ENCODE data around the gene NPRL2.

NPRL2 gene

DNA sequence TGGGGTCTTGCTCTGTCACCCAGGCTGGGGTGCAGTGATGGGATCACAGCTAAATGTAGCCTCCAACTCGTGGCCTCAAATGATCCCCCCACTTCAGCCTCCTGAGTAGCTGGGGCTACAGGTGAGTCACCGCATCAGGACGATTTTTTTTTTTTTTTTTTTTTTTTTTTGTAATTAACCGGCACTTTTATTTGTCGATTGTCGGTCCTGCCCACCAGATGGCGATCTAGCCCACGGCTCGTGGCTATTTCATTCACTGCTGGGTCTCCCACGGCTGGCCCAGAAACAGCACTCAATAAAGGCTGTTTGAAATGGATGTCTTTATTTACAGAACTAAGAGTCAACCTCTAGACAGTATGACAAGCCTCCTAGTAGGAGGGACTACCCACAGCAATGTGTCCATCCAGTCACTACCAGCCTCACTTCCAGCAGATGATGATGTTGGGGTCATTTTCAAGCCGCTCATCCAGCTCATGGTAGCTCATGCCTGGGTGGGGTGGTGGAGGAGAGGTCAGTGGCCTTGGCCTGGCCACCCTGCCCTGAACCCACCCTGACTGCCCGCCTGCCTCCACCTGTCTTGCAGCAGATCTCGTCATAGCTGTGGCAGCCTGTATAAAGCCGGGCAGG, 3.3 kb downstream of the NPRL2 start:
- DNase-seq: peak; percentile 87

DNA sequence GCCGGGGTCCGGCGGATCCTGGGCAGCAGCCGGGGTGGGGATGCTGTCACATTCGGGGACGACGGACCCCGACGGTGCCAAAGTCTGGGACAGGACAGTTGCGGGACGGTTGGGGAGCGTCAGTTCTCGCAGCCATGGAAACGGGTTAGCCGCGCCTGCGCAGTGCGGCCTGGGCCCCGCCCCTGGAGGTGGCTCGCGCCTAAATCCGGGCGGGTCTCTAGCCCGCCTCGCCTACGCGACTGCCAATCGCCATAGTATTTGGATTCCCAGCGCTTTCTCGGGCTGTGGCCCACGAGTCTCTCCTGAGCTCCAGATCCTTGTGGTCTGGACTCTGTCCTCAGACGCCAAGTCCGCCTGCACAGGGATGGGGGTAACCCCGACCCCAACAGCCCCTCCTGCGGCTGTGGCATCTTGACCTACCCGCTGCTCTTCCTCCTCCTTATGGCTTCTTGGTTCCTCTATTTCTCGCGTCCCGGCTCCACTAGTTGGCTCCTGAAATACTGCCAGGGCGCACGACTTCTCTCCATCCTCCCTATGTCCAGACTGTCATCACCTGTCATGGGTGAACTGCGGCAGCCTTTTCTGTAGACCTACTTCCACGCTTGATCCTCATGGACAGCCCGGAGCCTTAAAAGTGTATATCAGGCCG, 4.9 kb downstream of the NPRL2 start, which contains the start of gene ZMYND10:
ZMYND10 (minus strand) TSS at position 147 of the 649 bp plus-strand sequence. CDS start 153 bp downstream, outside the sequence.
- peak; percentile 81 for DNase-seq

DNA sequence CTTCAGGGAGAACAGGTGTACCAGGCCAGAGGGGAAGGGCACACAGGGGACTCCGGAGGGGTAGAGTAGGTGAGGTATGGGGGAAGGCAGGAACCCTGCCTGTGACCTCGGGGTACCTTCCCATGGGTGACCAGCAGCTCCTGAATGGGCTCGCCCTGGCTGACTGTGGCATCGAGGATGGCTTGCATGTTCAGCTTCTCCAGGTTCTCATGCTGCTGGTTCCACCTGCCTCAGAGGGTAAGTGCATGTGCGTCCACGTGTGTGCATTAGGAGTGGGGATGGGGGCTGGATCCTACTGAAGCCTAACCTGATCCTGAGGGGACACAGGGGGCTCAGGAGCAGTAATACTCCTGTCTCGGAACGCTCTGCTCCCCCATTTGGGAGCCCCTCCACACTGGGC, 5.6 kb downstream of the NPRL2 start:
- no peak for DNase-seq

DNA sequence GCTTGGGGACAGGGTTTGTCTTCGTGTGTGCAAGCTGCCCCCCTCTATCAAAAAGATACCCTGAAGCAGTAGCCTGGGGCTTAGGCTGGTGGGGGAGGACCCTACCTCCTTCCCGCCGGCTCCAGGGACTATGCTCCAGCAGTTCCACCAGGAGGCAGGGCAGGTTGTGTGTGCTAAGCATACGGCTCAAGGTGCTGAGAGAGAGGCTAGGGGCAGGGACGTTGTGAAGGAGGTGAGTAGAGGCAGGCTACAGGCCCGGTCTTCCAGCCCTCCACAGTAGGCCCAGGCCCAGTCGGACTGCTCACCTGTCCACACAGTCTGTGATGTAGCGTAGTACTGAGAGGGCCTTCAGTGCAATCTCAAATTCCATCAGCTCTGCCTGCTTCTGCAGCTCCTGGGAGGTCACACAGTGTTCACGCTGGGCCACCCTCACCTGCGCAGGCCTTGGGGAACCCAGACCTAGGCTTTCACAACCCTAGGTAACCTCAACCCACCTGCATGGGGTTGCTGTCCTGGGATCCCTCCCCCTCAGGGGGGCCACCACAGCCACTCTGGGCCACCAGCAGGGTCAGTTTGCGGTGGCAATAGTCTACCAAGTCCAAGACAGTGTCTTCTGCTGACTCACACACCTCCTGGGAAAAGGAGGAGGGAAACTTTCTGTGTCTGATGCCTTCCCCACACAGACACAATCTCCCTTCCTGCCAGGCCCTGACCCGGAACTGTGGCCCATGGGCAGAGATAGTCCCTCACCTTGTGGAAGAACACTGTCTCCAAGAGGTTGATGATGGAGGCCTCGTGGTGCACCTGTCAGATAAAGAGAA, 7.6 kb downstream of the NPRL2 start:
- no peak for DNase-seq

DNA sequence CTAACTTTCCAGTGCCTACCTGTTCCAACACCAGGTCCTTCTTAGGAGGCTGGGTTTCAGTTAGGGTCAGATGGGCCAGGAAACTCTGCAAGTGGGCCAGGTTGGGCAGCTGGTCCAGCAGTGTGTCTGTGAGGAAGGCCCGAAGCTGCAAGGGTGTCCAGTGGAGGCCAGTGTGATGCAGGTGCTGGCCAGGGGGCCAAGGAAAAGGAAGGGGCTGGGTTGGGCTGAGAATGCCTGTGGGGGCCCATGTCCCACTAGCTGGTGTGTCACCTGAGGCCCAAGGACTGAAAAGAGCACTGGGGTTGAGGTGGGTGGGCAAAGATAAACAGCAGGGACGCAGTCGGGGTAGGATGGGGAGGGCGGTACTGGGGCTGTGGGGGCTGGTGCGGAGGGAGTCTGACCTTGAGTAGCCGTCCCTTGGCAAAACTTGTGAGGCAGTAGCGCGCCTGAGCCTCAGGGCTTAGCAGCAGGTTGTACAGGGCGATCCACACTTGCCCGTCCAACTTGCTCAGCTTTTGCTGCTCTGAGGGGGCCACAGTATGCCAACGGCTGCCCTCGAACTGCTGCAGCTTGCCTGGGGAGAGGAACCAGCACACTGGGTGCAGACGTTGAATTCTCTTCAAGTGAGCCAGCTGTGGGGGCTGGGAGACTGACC, 8.5 kb downstream of the NPRL2 start:
- no peak for DNase-seq

DNA sequence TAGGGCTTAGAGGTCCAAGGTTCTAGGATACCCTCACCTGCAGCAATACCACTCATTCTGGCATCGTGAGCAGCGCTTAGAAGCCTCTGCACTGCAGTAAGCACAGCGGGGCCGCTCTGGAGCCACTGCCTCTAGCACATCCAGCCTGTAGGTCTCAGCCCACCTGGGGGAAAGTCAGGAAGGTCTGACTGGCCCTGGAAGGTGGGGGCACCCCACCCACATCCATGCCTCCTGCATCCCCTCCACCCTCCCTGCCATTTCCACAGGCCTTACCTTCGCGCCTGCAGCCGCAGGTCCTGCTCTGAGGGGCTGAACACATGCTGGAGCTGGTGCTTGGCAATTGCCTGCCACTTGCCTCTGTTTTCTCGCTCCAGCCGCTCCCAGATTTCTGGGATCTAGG, 9.0 kb downstream of the NPRL2 start:
- no peak for DNase-seq

DNA sequence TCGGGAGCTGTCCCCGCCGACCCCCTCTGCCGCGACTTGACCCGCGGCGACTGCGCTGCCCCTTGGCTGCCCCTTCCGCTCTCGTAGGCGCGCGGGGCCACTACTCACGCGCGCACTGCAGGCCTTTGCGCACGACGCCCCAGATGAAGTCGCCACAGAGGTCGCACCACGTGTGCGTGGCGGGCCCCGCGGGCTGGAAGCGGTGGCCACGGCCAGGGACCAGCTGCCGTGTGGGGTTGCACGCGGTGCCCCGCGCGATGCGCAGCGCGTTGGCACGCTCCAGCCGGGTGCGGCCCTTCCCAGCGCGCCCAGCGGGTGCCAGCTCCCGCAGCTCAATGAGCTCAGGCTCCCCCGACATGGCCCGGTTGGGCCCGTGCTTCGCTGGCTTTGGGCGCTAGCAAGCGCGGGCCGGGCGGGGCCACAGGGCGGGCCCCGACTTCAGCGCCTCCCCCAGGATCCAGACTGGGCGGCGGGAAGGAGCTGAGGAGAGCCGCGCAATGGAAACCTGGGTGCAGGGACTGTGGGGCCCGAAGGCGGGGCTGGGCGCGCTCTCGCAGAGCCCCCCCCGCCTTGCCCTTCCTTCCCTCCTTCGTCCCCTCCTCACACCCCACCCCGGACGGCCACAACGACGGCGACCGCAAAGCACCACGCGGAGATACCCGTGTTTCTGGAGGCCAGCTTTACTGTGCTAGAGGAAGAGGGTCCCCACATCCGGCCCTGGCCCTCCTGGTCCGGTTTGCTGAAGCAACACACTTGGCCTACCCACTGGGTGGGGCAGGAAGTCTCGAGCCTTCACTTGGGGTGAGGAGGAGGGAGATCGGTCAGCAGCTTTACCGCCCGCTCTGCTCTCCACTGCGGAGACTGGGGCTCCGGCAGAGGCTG, 9.9 kb downstream of the NPRL2 start, which contains the start of gene RASSF1:
RASSF1 (minus strand) TSS at position 389 of the 882 bp plus-strand sequence; CDS start at position 358, 31 bp downstream.
- peak; percentile 76 for DNase-seq

DNA sequence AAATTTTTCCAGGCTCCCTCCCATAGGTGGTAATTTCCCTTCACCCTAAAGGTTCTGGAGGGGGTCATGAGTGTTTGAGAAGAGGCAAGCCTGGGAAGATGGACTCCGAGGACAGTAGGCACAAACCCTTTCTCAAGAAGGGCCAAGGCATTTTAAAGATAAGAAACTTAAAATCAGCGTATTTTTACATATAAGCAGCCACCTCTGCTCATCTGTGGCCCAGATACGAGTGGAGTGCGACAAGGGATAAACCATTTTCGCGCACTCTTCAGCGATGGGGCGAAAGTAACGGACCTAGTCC, 10.5 kb downstream of the NPRL2 start:
- DNase-seq: no peak

DNA sequence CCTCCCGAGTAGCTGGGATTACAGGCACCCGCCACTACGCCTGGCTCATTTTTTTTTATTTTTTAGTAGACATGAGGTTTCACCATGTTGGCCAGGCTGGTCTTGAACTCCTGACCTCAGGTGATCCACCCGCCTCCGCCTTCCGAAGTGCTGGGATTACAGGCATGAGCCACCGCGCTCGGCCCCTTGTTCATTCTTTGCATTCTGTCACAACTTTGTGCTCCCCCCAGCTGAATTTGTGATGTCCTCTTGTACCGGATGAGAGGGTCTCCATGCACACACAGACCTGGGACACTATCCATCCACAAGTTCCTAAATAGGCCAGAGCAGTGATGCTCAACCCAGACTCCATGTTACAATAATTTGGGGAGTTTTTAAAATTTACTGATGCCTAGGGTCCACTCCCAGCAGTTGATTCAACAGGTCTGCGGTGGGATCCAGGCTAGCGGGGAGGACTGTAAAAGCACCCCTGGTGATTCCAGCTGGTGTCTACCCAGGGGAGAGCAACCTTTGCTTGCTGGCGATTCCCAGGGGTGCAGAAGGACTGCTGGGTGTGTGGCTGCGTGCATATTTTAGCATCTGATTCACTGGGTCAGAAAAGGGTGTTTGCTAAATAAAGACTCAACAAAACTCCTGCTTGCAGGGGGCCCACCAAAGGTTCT, 11.0 kb downstream of the NPRL2 start:
- DNase-seq: no peak

DNA sequence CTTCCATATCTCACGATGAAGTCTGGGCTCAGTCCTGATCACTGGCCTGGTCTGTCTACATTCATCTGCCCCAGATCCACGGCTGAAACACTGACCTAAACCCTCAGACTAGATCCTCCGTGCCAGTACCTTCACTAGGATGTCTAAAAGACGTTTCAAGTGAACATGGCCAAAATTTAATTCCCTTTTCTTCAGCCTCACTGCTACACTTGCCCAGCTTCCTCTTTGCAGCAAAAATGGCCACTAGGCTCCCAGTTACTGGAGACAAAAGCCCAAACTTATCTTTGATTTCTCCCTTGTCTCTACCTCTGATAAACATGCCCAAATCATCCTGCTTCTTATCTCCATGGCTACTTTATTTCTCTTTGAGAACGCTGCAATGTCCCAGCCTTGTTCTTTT, 11.6 kb downstream of the NPRL2 start:
- no peak for DNase-seq

DNA sequence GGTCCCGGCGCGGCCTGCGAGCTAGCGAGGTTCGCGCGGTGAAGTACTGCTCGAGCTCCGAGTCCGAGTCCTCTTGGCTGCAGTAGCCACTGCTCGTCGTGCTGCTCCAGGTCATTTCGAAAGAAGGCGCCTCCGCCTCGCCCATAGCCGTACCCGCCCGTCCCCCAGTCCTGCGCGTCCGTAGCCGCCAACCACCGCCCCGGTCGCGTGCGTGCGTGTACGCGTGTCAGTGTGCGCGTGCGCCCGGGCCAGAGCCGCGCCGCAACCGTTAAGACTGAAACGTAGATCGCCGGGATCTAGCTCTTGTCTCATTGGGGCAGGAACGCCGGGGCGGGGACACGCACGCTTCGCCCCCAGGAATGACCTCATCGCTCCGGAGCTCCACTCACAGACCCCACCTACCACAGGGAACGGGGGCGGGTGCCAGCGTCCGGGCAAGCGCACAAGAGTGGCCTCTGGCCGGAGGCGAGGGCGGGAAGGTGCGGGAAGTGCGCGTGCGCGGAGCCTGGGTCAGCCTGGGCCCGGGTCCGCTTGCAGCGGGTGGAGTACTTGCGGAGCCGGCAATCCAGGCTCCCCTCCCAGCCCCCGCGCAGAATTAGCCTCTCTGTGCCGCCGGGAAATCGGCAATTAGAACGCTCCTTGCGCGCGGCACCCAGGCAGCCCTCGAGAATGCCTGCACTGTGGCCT, 13.3 kb downstream of the NPRL2 start:
- peak; percentile 95 for DNase-seq

DNA sequence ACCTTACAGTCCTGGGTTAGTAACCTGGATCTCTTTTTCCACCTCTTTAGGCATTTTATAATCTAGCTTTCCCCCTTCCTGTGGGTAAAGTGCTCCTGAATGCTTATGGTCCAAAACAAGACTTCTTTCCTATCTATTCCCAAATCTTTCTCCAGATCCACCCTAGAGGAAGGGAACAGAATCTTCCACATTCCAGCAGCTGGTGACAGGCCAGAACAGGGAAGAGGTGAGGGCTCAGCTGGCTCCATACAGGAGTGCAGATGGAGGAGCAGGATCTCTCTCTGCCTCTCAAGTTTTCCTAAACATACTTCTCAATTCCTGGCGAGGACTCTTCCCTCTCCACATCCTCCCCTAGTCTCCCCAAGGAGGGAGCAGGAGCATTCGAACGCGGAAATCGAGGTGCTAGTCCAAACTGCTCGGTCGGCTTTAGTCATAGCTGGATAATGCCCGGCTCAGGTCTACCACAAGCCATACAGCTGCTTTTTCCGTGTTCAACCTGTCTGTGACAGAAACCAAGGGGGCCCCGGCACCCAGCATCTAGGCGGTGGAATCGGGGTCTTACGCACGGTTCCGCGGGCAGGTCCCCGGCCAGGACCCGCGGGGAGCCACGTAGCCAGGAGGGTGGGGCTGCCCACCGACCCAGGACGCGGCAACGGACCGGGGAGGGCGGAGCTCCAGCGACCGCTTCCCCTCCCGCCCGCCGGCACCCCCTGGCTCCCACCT, 14.0 kb downstream of the NPRL2 start:
- DNase-seq: no peak

DNA sequence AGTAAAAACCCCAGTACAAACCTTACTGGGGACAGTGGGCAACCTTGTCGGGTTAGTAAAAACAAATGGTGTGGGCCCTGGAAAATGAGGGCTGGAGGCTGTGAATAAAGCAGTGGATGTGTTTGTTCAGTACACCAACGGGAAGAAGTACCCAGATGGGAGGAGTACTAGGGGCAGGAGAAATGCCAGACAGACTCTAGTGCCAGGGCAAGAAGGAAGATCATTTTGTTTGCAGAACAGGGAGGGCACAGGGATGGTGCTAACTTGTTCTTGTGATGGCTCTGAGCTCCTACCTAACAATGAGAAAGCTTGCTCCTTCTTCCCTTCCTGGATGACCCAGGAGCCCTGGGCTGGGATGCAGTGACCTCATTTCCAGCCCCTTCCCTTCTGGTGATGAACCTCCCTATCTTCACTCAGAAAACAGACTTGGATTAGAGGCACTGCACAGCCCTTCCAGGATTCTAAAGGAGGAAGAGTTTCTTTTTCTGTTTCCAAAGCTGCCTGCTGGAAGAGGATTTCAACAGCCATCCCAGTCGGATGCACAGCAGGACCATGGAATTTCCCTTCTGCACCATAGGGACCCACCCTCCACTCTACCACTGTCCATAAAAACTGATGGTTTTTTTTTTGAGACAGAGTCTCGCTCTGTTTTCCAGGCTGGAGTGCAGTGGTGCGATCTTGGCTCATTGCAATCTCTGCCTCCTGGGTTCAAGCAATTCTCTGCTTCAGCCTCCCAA, 16.1 kb downstream of the NPRL2 start:
- no peak for DNase-seq

DNA sequence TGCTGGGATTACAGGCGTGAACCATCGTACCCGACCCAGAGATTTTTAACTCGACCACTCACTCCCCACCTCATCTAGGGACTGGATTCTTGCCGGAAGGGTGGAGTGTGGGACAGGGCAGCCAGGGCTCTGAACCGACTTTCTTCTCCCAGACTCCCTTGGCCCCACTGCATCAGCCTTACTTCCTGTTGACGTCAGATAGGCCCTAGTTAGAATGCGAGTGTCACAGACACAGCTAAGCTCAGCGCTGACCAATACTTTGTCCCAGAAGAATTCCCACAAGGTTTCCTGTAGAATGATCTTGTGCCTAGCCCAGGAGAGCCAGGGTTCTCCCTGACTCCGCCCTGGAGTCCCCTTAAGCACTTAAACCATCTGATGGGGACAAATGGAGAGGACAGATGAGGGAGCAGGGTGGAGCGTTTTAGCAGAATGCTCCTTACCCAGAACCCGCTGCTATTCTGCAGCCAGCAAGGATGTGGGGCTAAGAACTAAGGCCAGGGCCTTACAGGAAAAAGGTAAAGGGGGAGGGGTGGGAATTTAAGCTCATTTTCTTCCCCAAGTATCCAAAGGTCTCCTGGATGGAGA, 16.7 kb downstream of the NPRL2 start:
- no peak for DNase-seq

DNA sequence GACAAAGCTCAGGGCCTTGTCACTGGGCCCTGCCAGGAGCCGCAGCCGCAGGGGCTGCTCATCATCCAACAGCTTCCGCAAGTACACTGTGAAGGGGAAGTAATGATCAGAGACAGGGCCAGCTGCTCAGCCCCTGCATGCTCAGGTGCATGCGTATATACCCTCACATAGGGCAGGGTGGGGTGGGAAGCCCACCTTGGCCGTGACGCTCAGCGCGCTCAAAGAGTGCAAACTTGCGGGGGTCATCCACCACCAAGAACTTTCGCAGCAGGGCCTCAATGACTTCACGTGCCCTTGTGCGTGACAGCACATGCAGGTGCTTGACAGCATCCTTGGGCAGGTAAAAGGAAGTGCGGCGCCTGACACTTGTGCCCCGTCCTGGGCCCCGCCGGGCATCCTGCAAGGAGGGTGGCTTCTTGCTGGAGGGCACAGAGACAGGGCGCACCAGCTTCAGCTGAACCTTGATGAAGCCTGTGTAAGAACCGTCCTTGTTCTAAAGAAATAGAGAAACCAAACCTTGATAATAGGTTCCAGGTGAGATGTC, 19.1 kb downstream of the NPRL2 start:
- DNase-seq: no peak

DNA sequence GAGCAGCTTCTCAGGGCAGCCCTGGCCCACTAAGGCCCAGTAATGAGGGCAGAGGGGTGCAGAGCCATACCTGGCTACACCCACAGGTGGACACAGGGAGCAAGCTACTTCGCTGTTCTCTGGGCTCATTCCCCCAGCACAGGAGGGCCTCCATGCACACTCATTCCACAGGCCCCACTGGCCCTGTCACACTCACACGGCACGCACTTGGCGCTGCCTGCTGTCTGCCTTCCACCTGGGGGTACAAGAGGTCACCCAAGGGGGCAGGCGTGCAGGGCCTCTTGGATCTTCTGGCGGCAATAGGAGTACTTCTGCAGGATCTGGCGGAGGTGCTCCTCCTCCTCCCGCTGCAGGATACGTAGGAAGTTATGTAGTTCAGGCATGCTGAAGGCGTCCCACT, 20.2 kb downstream of the NPRL2 start:
- DNase-seq: no peak

DNA sequence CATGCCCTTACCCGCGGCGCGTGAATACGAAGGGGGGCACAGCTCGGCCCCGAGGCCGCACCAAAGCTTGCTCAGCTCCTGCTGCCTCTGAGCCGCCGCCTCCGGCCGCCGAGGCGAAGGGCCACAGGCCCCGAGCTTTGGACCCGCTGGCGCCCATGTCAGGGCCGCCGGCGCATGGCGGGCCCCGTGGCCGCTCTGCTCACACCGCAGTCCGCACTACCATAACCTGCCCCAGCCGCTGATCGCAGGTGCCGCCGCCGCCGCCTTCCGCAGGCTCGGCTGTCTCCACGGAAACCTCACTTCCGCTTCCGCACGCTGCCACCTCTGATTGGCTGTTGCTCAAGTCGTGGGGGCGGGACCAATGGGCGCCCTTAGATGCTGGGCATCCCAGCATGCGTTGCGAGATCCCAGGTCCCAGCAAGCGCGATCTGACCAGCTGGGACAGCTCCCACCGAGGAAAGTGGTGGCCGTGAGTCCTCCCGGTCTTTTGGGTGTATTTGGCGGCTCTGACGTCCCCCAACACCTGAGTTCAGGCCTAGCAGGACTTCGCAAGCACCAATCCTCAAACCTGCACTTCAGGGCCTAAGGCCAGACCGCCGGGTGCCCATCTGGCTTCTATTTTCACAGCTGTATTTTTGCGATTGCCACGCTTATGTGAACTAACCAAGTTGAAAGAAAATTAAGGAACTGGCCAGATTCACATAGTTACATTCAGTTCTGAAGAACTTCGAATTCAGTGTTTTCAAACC, 22.5 kb downstream of the NPRL2 start, which contains the start of gene TUSC2:
TUSC2 (minus strand) TSS at position 281 of the 749 bp plus-strand sequence; CDS start at position 157, 124 bp downstream.
- DNase-seq: peak; percentile 95

DNA sequence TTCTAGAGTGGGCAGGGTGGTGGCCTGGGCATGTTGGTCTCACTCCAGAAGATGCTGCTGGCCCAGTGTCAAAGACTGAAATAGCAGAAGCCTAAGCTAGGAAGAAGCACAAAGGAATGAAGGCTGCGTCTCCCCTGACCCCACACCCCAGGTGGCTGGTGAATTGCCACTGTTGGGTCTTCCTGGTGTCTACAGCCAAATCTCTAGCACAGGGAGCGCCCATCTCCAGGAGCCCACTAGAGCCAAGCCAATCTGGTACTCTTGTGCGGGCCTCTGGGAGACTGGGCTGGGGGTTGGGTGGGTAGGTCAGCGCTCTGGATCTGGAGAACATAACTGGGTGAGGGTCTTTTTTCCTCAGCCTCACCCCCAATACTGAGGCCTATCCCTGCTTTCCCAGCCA, 23.4 kb downstream of the NPRL2 start:
- no peak for DNase-seq

All from CD4-positive, alpha-beta T cell treated with Interleukin-12 subunit alpha and Interleukin-12 subunit beta, for 1 hour (primary cell).